HPDE6-E6E7 (cell line): ENCODE measurements around the gene ITPR2.
"Not testable (repeated sequence)": the region's sequence is repeated elsewhere in the genome, so short reads cannot be mapped to it uniquely, and the experiment has no call there.

ENCODE experiments used
- DNase-seq: peaks from one replicate; pipeline ENCODE4 v3.0.0; 2011; ENCODE audit warnings: missing footprints; ENCODE audit errors: extremely low spot score

The ITPR2 gene

DNA sequence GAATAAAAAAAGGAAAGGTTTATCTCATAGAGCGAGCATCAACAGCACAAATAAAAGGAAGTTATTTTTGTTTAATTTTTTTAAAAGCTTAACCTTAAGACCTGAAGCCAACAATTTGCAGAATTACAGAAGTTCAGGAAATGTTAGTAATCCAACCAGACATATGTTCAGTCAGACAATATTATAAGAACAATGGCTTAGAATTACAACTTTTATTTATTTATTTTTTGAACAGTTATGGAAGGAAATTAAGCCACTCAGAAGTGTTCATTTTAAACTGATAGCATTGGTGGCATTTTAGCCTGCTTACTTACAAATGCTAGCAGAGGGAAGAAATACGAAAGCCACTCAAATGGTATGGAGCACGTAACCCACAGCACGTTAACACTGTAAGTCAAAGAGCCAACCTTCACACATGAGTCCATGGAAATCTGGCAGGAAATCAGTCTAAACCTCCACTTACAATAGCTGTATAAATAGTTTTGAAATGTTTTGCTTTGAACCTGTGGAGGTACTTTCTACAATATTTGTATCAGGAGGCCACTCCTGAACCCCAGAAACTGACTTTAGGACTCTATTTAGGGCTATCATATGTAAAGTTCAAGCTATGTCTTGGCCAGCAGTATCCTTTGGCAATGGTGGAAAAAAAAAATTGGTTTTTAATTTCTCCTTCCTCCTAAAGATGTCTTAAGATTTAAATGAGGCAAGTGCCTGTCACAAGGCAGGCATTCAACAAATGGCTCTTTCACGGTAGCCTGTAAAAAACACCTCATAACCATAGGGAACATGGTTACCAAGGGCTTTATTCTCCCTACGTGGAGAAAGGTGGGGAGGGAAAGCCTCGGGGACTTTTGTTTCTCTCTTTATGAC lies 102.3 kb downstream of the ITPR2 start:
- no peak for DNase-seq

DNA sequence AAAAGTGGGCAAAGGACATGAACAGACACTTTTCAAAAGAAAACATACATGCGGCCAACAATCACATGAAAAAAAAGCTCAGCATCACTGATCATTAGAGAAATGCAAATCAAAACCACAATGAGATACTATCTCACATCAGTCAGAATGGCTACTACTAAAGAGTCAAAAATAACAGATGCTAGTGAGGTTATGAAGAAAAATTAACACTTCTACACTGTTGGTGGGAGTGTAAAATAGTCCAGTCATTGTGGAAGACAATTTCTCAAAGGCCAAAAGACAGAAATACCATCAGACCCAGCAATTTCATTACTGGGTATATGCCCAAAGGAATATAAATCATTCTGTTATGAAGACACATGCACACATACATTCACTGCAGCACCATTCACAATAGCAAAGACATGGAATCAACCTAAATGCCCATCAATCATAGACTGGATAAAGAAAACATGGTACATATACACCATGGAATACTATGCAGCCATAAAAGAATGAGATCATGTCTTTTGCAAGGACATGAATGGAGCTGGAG lies 103.8 kb downstream of the ITPR2 start:
- not testable (repeated sequence) for DNase-seq

DNA sequence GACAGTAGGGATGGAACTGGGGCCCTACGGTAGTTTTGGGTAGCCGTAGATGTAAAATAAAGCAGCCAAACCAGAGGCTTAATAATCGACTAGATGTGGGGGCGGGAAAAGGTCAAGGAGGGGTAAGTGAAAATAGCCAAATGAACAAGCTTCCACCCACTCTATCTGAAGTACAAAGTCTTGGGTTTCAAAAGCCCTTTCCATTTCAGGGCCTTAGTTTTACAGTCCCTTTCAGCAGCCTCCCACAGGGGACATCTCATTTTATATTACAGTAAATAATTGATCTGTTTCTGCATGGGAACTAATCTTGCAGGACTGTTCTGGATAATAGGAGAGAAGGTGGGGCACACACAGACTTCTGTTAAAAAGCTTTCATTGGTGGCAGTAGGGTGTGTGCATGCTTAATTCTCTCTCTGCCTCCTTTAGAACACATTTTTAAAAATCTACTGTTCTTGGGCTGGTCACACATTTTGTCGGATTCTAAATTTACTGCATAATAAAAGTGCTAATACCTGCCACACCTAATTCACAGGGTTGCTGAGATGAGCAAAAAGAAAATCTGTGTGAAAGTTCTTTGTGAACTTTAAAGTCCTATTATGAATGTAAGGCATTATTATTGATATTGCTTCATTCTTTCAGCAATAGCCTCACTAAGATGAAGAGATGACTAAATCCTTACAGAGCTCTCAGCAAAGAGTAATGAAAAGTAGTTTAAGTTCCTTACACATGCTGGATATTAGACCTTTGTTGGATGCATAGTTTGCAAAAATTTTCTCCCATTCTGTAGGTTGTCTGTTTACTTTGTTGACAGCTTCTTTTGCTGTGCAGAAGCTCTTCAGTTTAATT lies 104.6 kb downstream of the ITPR2 start:
- DNase-seq, result no peak

DNA sequence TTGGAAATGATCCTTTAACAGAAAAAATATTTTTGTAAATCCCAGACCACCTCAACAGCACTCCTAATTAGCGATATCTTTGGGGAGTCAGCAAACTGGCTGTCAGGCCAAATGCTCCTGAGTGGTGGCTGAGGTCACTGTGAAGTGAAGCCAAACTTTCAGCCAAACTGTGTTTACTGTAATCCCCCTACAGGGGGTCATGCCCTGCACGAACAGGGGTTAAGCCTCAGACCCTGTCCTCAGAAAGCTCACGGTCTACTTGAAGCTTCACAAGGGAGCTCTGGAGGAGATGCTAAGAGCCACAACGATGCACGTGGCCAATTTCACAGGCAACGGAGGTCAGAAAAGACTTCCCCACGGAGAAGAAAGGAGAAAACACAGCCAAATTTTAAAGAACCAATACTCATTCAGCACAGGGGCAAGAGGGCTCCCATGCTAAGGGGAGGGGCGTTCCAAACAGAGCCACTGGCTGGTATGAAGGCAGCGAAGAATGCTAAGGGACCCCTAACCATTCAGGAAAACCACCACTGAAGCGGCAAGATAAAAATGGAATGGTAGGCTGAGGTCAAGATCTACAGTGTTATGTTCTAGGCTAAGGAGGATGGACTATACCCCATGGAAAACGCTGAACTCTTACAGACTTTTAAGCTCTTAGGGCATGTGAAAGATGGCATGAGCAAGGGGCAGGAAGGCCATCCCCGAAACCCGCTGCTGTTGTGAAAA lies 105.4 kb downstream of the ITPR2 start:
- DNase-seq, result no peak

DNA sequence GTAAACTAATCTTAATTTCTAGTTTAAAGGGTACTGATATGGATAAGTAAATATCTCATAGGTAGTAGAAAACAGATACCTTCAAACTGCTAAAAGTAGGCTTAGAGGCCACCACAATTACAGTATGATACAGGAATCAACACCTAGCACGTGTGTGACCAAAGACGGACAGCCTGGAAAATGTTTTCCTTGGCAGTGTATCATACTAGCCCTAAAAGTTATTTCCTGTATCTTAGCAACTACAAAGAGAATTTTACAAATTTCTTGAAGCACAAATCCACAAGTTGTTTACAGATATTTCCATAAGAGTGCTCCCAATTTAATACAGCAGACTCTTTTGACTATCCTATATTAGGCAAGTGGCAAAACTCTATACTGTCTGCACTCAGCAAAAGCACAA lies 106.0 kb downstream of the ITPR2 start:
- no peak for DNase-seq

DNA sequence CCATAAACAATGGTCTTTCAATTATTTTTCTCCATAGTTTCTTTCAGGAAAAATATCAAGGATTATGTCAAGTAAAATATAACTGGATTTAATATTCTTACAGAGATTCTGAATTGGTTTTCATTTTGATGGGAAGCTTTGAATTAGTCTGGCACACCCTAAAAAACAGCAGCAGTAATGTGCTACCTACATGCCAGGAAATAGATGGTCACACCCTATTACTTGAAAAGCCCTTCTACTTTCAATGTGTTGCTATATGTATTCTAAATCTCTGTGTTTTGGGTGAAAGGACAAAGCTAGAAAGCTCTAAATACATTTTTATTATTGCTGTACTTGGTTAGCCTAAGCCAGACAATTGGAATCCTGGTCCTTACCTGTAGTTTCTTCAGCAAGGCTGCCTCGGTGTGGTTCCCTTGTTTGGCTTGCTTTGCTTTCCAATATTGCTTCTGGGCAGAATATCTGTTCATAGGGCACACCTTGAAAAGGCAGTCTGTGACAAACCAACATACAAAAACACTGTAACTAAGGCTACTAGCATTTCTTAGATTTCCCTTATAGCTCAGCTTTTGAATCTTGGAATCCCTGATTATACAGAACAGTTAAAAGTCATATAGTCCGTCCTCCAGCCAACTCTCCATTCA lies 107.6 kb downstream of the ITPR2 start:
- no peak for DNase-seq

DNA sequence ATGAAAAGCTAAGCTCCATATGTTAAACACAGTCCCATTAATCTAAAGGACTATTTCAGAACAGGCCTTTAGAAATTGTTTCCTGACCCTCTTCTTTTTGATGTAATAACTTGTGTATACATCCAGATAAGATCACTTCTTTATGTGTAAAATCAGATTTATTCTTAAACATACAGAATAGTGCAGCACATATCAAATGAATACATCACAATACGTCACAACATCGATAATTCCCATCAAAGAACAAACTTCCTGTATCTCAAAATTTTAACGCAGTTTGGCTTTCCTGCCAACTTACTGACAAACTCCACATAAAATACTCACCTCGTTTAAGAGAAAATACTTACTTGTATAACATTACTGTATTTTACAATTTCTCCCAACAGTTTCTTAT lies 108.7 kb downstream of the ITPR2 start:
- no peak for DNase-seq

DNA sequence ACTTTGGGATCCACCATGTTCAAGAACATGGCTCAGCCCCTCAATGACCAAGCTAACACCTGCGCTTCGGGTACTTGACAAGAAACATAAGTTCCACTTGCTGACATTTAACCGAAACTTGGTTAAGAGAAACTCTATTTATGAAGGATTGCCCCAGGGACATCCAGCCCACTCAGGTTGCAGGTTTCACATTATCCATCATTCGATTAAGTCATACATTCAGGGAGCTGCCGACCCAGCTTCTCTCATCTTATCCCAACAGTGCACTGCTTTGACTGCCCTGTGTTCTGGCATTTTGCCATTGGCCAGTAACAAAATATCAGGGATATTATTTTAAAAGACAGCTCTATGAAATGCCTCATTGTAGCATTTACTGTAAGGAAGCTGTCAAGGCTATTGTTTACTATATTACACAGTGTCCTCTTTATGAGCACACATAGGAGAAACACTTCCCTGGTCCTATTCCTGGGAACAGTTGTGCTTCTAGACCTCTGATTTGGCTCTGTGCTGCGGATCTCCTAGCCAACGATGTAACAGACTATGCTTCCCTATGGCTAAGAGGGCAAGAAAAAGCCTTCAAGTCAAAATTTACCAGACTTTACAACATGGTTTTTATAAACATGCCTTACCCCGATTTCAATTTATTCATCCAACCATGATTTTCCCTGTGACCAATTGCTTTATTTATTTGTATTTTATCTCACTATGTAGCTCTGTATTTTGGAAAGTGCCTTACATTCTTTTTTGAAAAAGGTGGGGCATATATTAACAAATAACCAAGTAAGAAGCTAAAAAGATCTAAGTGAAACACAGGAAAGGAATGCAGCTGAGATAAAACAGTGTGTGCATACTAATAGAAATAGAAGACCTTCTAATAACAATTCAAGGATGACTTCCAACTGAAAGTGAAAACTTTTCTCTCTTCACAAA lies 109.3 kb downstream of the ITPR2 start:
- DNase-seq, result no peak

DNA sequence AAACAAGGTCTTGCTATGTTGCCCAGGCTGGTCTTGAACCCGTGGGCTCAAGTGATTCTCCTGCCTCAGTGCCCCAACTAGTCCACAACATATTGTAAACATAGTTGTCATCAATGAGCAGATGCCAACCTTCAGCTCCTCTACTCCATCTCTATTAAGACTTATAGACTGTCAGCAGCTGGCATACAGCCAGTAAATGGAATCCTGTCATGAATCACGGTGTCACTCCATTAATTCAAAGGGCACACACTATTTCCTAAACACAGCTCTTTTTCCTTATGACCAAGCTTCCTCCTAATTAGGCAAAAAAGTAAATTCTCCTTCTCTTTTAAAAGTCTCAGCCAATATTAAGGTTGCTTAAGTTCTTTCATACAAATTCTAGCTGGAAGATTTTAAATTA lies 111.2 kb downstream of the ITPR2 start:
- DNase-seq, result no peak

DNA sequence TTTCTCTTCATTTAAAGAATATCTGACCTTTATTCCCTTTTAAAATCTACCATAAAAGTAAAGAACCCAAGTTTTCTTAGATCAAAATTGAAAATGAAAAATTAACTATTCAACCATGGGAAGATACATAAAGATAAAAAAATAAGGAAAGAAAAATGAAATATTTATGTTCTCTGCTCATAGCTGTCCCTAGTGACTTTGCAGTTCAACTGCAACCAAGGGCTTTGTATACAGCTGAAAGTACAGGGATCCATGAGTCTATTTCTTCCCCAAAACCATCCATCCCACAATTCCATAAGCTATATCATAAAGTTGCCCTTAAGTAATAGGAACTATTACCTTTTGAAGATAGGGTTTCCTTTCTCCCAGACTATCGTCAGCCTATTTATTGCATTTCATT lies 113.1 kb downstream of the ITPR2 start:
- DNase-seq, result no peak

DNA sequence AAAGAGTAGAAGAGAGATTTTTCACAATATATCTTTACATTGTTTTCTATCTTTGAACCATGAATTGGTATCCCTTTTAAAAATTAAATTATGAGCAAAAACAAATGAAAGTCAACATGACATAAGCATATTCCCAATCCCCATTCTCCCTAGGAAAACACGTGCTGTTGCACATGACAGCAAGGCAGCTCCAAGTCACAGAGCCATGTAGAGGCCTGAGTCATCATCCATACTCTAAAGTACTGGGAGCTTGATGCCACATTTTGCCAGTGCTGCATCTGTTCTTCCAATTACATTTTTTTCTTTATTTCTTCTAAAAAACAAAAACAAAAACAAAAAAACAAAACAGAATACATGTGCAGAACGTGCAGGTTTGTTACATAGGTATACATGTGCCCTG lies 115.2 kb downstream of the ITPR2 start:
- DNase-seq, result no peak

DNA sequence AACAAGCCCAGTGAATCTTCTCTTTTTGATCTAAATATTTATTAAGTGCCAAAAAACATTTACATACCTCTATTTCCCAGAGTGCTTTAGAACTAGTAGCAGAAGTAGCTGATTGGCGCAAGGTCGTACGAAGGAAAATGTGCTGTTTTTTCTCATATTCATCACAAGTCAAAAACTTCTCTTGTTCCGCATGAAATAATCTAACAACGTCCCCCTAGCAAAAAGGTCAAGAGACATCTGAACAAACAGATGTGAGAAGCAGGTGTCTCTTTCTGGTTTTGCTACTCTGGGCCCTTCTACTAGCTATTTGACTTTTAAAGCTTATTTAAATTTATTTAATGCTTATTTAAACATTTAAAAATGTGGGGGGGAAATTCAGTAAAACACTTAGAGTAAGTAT lies 117.8 kb downstream of the ITPR2 start:
- DNase-seq, result no peak

DNA sequence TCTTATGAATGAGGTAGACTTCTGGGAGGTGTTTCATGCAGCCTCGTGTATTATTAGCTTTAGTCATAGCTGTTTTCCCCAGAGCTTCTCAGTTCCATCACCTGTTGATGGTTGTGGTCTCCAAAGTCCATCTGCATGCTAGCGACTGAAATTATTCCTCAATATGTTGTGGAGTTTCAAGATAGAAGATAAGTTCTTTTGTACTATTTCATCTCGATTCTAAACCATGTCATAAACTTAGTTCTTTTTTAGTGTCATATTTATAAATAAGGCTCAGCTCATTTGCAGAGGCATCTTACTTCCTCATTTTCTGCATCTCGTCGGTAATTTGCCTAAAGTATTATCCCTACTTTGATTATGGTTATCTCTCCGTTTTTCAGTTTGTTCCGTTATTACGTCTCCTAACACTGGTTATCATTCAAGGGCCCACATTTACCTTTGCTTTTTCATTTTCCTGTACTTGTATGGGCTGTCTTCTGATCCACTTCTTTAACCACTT lies 119.1 kb downstream of the ITPR2 start:
- no peak for DNase-seq

DNA sequence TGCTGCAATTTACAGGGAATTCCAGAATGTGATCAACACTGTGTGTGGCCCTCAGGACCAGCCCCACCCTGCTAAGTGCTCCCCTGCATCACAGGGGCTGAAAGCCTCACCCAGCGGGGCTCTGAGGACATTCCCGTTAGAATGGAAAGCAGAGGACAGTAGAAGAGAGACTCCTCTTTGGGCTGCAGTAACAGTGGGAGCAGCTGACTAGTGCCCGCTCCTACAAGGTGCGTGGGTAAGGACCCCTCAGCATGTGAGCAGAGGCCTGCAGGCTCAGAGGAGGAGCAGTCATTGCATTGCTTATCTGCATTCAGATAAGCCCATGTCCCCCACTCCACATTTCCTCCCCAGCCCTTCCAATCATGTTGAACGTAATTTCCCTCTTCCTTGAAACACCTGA lies 120.1 kb downstream of the ITPR2 start:
- DNase-seq, result no peak

DNA sequence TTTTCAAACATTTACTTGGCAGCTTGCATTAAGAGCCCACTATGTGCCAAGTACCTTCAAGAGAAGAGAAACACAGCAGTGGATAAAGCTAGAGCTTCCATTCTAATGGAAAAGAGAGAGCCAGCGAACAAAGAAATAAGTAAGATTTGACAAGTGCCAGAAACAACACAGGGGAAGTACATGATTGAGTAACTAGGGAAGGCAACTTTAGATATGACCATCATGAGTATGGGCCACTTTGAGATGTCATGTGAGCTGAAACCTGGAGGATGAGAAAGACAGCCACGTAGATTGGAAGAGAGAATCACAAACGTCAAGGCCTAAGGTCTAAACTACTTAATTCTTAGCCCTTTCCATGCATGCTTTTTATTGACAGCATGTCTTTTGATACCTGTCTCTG lies 121.4 kb downstream of the ITPR2 start:
- DNase-seq, result no peak

DNA sequence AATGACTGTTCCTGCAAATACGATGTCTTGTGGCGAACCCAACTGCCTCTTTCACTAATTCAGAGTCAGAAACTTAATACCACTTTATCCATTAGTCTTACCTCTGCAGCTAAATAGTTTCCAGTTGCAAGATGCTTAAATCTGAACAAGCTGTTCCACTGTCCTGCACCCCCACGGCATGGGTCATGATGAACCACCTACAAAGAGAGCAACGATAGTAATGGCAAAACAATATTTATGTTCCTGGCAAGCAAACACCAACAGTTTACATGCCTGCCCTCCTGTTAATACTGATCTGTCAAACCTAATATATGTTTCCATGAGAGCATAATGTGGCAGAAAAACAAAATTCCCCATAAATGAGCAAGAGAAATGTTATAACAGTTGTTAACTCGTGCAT lies 121.9 kb downstream of the ITPR2 start:
- DNase-seq, result no peak

DNA sequence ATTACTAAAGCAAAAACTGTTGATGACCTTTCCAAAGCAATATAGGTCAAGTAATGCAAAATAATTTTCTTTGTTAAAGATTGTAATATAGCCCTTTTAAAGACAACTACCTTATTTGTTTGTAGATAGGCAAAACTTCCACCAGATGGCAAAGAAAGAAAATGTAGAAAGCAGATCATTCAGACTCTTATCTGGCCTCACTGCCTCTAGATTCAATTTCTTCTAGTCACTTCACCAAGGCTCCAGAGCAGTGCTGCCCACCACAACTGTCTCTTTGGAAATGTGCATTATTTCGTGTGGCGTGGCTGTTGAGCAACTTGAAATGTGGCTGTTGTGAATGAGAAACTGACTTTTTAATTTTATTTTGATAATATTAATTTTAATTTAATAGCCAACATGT lies 127.1 kb downstream of the ITPR2 start:
- no peak for DNase-seq

DNA sequence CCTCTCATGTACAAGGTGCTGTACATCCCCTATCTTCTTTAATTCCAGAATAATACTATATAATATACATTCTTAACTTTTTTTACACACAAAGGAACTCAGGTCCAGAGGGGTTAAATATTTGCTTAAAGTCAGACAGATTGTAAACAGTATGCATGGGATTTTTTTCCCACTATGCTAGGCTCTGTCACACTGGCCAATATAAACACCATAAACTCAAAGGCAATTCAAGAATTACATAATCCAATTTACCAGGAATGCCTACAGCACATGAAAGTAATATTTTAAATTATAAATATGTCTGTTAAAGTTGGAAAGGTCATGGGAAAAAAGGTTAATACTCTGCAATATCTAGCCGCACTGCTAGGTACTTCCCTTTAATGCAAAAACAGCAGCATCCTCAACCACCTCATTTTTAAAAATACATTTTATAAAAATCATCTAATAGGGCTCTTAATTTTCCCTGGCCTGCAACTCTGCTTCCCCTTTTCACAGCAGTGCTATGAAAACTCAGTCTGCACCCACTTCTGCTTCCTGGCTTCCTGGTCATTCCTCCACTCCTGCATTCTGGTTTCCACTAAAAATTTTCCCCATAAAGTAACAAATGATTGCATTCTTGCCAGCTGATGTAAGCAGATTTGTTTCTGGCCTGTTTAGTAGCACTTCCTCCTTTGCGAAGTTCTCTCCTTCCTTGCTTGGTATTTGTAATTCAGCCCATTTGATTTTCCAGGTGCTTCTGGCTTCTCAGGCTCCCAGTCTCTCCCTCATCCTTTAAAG lies 128.1 kb downstream of the ITPR2 start:
- DNase-seq, result no peak

DNA sequence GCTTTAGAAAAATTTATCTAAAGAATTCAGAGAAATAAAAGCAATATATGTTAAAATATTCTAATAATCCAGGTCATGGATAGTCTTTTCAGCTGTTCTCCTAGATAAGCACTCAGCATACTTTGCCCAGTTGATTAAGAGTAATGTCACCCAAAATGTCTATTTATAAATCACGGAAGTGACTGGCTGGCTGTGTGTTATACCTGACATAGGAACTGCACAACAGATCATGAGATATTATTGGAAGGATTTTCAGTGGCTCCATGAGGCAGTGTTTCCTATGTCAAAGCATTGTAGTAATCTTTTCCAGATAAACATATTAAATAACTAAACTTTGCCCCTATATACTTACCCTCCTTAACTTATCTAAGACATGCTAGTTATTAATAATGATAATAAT lies 128.8 kb downstream of the ITPR2 start:
- DNase-seq, result no peak

DNA sequence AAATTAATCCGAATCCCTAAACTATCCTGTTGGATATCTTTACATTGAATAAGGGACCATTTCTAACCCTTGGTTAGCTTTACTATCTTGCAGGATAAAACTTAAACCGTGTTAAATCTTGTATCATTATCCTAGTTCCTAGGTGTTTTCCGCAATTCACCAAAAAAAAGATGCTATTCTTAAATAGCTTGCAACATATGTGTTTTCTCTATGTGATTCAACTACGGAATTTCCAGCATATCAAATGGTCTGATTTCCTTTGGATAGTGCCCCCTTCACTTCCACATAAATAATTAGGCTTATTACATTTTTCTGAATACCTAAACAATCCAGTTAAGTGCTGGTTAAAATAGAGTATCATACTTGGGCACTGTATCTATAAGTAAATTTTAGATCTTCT lies 130.3 kb downstream of the ITPR2 start:
- DNase-seq, result no peak
